ENCODE results near the gene PI3. TPM values are rescaled to one million over a fixed set of nuclear protein-coding genes. Genes with fewer than 3 reads are reported as not detected.

The PI3 gene
- total and polyA plus RNA-seq, 9 of the 15 experiments (the other 6 are each of a cell fraction or from before 2014, with no cell fraction given): not detected

GRCh38 chr20:45156713-45157112 is 18.0 kb upstream of the PI3 start (continued):
- no peak for TF ChIP-seq ZBTB12 (CRISPR knock-in tag; IDR thresholded peaks at IDR 0.05)
- TF ChIP-seq SMARCA4 (IDR thresholded peaks at IDR 0.05): no peak

GRCh38 chr20:45157962-45158361 is 16.7 kb upstream of the PI3 start:
- BruUV-seq (replicated peaks): no TSS peak
- FAIRE-seq (no peak), DNase-seq (ENCODE audit: extremely low read depth in 1 of 4, low spot score in 3 of 4) (no peak), ATAC-seq (no peak)
- Histone ChIP-seq H3K27me3 (ENCODE audit: control insufficient read depth in 2 of 2, insufficient read depth in 2 of 2, low read length in 2 of 2) (no peaks in the 10 kb centered on the region), H4K20me1 (replicated peaks; ENCODE audit: control insufficient read depth, insufficient read depth, low read length) (no peaks in the 10 kb centered on the region), H3K4me2 (ENCODE audit: insufficient read depth, low read length) (no peak overlapping the region), H3K4me1 (replicated peaks in 1 of 2; ENCODE audit: control insufficient read depth in 2 of 2, insufficient read depth in 2 of 2, low read length in 2 of 2) (no peaks in the 10 kb centered on the region), H2AFZ (ENCODE audit: low read depth, low read length) (no peak overlapping the region), H3K9me1 (ENCODE audit: control insufficient read depth, insufficient read depth, low read length) (no peaks in the 10 kb centered on the region), H3K9ac (ENCODE audit: insufficient read depth in 1 of 2, low read depth in 2 of 2, low read length in 2 of 2) (no peak overlapping the region), H3K4me3 (no peak overlapping the region), H3K27ac (ENCODE audit: extremely low read depth, low read depth, low read length) (no peak overlapping the region), H3K79me2 (ENCODE audit: control insufficient read depth, insufficient read depth, low read length) (no peaks in the 10 kb centered on the region), H3K9me3 (replicated peaks; ENCODE audit: control insufficient read depth, insufficient read depth, low read depth, low read length) (no peaks in the 10 kb centered on the region), H3K36me3 (ENCODE audit: control insufficient read depth, insufficient read depth, low read length) (no peaks in the 10 kb centered on the region)
- TF ChIP-seq PTTG1 (tag; IDR thresholded peaks at IDR 0.05; ENCODE audit: low read depth): no peak
- TF ChIP-seq IRF9 (tag; IDR thresholded peaks at IDR 0.05): no peak
- no peak for TF ChIP-seq ZNF436 (CRISPR knock-in tag; IDR thresholded peaks at IDR 0.05)
- no peak for TF ChIP-seq SMAD3 (CRISPR knock-in tag; conservative IDR thresholded peaks at IDR 0.05)
- no peak for TF ChIP-seq POLR2B (IDR thresholded peaks at IDR 0.05; ENCODE audit: low read depth, partially characterized antibody)
- TF ChIP-seq EHMT2 (IDR thresholded peaks at IDR 0.05): no peak
- TF ChIP-seq PRDM10 (IDR thresholded peaks at IDR 0.05; ENCODE audit: partially characterized antibody): no peak
- TF ChIP-seq ARHGAP35 (IDR thresholded peaks at IDR 0.05; ENCODE audit: partially characterized antibody): no peak
- no peak for TF ChIP-seq CEBPB (tag; IDR thresholded peaks at IDR 0.05)
- no peak for TF ChIP-seq ETS2 (tag; IDR thresholded peaks at IDR 0.05; ENCODE audit: borderline replicate concordance, poor library complexity, severe bottlenecking)
- TF ChIP-seq ZNF507 (tag; conservative IDR thresholded peaks at IDR 0.05): no peak
- TF ChIP-seq RBM39 (optimal IDR thresholded peaks at IDR 0.05; ENCODE audit: low read depth, low read length): no peak
- no peak for TF ChIP-seq HDGF (IDR thresholded peaks at IDR 0.05)
- TF ChIP-seq BCOR (IDR thresholded peaks at IDR 0.05): no peak
- in situ Hi-C loops (cut with MboI) (no loop called here), intact Hi-C loops (cut with micrococcal nuclease) (no loop called here)
- POLR2A ChIA-PET: interaction anchor here (0.5 to 1.4 kb wide), 2 partner anchors 20 to 1291 kb away, joined by 3 read pairs; no protein-coding TSS in a partner anchor
- CTCF ChIA-PET (ENCODE audit: low intra/inter-chr PET ratio): no interaction called here
- 0% methylated on average over 1 of the region's 1 CpG for WGBS (ENCODE audit: insufficient coverage, low coverage, missing lambda C conversion rate)

Measured in K562 (cell line).